Measurements from ENCODE around the gene EEIG1. TPM values are rescaled to one million over a fixed set of nuclear protein-coding genes. Genes with fewer than 3 reads are reported as not detected.
A peak's percentile ranks its signal among the peaks of the same experiment; 100 is the strongest.

The EEIG1 gene
- total RNA-seq, 4 donors from 2014 or later = 33.9 to 53.8 (median 50.2) TPM

DNA sequence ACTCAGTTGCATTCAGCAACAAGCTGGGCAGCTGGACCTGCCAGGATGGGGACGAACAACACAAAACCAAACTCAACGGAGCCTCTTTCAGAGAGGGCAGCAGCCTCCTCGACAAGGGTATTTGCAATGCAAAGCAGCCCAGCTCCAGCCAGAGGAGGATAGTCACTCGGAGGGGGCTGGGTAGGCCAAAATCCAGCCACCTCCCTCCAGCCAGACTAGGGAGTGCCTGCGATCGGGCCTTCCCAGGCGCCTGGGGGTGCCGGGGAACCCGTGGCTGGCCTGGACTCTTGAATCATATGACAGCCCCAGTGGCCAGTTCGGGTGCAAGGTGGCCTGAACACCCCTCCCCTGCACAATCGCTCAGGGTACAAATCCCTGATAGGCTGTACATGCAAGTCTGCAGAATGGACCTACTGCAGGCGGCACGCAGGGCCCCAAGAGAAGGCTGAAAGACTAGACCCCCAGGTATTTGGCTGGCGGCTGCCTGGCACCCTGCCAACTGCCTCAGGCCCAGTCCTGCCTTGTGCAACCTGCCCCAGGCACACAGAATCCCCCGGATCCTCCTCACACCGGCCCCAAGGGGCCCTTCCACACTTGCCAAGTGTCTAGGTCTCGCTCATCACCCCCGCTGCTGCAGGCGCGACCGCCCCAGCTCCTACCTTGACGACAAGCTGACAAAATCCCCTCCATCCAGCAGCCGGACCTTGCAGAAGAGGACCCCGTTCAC lies 1.3 kb downstream of the EEIG1 start:
- peaks cover 0 to 67% (median 57%) of the 10 kb centered on the region in 4 donors for H3K4me1 ChIP-seq
- H3K9me3 ChIP-seq = no peaks in the 10 kb centered on the region
- H3K4me3 ChIP-seq = peak overlapping the region; percentile 72 to 96 (median 84)
- no peaks in the 10 kb centered on the region for H3K27me3 ChIP-seq
- 2% methylated on average over 19 to 23 of the region's 24 CpGs for WGBS, 2 donors
- H3K36me3 ChIP-seq = no peaks in the 10 kb centered on the region
- peak overlapping the region; percentile 83 to 99 (median 93) for H3K27ac ChIP-seq
- DNase-seq (ENCODE audit: low spot score in 2 of 2) = no peak
- TF ChIP-seq, protein P1, sequence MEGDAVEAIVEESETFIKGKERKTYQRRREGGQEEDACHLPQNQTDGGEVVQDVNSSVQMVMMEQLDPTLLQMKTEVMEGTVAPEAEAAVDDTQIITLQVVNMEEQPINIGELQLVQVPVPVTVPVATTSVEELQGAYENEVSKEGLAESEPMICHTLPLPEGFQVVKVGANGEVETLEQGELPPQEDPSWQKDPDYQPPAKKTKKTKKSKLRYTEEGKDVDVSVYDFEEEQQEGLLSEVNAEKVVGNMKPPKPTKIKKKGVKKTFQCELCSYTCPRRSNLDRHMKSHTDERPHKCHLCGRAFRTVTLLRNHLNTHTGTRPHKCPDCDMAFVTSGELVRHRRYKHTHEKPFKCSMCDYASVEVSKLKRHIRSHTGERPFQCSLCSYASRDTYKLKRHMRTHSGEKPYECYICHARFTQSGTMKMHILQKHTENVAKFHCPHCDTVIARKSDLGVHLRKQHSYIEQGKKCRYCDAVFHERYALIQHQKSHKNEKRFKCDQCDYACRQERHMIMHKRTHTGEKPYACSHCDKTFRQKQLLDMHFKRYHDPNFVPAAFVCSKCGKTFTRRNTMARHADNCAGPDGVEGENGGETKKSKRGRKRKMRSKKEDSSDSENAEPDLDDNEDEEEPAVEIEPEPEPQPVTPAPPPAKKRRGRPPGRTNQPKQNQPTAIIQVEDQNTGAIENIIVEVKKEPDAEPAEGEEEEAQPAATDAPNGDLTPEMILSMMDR (IDR thresholded peaks at IDR 0.05) = peak in 1 of 5 experiments; percentile 15
- TF ChIP-seq EP300 (IDR thresholded peaks at IDR 0.05) (peak in 1 of 2 donors; percentile 48), POLR2A (IDR thresholded peaks at IDR 0.05) (no peak)

DNA sequence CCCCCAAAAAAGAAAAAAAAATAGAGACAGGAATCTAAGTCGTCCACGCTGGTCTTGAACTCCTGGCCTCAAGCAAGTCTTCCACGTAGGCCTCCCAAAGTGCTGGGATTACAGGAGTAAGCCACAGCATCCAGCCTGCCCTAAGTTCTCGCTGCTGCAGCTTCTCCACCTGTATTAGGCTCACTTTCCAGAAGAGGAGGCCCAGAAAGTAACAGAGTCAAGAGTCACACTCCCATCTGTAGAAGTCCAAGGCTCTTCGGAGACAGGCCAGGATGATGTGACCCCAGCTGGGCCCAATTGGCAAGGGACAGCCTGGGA lies 1.8 kb downstream of the EEIG1 start:
- peaks cover 0 to 72% (median 63%) of the 10 kb centered on the region in 4 donors for H3K4me1 ChIP-seq

DNA sequence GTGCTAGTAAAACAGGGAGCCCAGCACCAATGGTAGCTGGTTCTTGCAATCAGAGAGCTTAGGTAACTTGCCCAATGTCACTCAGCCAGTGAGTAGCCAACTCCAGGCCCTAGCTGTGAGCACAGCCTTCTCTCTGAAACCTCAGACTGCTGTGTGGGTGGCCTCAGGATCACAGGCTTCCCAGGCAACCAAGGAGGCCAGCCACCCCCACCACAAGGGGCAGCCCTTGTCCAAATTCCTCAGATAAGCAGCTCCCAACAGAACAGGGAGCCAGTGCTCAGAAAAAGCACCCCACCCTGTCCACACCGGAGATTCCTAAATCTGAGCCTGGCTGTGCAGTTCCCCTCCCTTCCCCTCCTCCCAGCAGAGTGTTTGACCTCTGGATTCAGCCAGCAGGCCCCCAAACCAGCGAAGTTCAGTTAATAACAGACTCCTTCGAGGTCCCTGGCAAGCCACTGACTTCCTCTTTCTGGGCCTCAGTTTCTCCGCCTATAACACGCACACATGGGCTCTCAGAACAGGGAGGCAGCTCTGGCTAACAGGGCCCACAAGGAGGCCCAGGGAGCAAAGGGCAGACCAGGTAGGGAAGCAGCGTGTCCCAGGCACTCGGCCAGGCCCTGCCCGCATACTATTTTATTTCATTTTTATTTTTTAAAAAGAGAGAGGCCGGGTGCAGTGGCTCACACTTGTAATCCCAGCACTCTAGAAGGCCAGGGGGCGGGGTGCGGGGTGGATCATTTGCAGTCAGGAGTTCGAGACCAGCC lies 2.7 kb downstream of the EEIG1 start:
- Histone ChIP-seq H3K4me3 (peak overlapping the region; percentile 72 to 96 (median 84)), H3K27ac (peak overlapping the region; percentile 83 to 99 (median 93)), H3K4me1 (peaks cover 0 to 81% (median 70%) of the 10 kb centered on the region in 4 donors), H3K9me3 (no peaks in the 10 kb centered on the region), H3K36me3 (no peaks in the 10 kb centered on the region), H3K27me3 (no peaks in the 10 kb centered on the region)
- 31 to 38% methylated on average over 12 of the region's 12 CpGs for WGBS, 2 donors
- DNase-seq (ENCODE audit: low spot score in 2 of 2) = peak; percentile 51 to 53
- TF ChIP-seq, protein P1 (IDR thresholded peaks at IDR 0.05) = peak in 3 of 5 experiments; percentile 9 to 46 (median 21)
- TF ChIP-seq EP300 (IDR thresholded peaks at IDR 0.05) (peak in 1 of 2 donors; percentile 76), POLR2A (IDR thresholded peaks at IDR 0.05) (peak in 1 of 2 donors; percentile 28)

More for the DNA sequence above, 1.8 kb downstream of the EEIG1 start:
- WGBS, 2 donors = 14% methylated on average over 5 of the region's 5 CpGs
- DNase-seq (ENCODE audit: low spot score in 2 of 2) = no peak
- TF ChIP-seq POLR2A (IDR thresholded peaks at IDR 0.05) (no peak), EP300 (IDR thresholded peaks at IDR 0.05) (no peak)
- TF ChIP-seq, protein P1 (IDR thresholded peaks at IDR 0.05) = no peak
- Histone ChIP-seq H3K9me3 (no peaks in the 10 kb centered on the region), H3K27ac (peak overlapping the region; percentile 83 to 99 (median 93)), H3K4me3 (peak overlapping the region; percentile 72 to 96 (median 84)), H3K27me3 (no peaks in the 10 kb centered on the region), H3K36me3 (no peaks in the 10 kb centered on the region)

DNA sequence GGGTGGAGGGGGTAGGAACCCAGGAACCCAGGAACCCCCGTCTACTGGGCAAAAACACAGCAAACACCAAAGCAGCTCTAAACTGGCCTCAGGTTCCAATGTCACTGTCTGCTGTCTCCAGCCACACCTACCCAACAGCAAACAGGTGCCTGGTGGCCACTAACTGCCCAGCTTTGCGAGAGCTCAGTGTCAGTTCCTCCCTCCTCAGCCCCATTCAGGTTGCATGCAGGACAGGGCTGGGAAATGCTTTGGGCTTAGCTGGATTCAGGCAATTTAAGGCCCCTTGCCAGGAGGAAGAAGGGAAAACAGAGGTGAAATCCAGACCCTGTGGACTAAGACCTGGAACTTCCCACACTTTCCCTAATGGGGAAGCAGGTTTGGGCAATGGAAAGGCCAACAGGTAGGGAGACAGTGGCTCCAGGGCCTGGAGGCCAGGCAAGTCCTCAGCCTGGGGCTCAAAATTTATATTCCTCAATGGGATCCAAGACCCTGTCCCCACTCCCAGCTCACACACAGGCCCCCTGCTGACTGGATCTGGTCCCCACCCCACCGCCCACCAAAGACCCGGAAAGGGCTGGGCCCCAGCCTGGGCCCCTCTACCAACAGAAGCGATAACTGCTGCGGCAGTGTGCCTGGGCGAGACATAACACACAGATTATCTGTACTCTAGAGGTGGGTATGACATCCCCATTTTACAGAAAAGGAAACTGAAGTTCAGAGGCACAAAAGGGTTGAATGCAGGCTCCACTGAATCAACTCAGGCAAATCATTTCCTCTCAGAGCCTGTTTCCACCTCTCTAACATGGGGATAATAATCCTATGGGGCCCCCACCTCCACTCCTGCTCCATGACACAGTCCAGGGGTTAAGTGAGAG lies 3.5 kb downstream of the EEIG1 start:
- 37 to 44% methylated on average over 7 of the region's 7 CpGs for WGBS, 2 donors
- Histone ChIP-seq H3K4me1 (peaks cover 0 to 87% (median 75%) of the 10 kb centered on the region in 4 donors), H3K9me3 (no peaks in the 10 kb centered on the region), H3K36me3 (no peaks in the 10 kb centered on the region), H3K27me3 (no peaks in the 10 kb centered on the region), H3K27ac (peak overlapping the region; percentile 83 to 99 (median 93)), H3K4me3 (peak overlapping the region; percentile 72 to 96 (median 84))
- DNase-seq (ENCODE audit: low spot score in 2 of 2) = no peak
- TF ChIP-seq, protein P1 (IDR thresholded peaks at IDR 0.05) = no peak
- no peak for TF ChIP-seq POLR2A (IDR thresholded peaks at IDR 0.05)
- TF ChIP-seq EP300 (IDR thresholded peaks at IDR 0.05) = no peak

Data from tibial nerve (tissue), 4 donors.